ENCODE results near the gene TICRR.

GRCh38 chr15:89653578-89653977 lies 78.3 kb downstream of the TICRR start:
- no peak for TF ChIP-seq SP1 (IDR thresholded peaks at IDR 0.05)
- TF ChIP-seq LEF1 (IDR thresholded peaks at IDR 0.05; ENCODE audit: borderline replicate concordance), result no peak
- TF ChIP-seq ZNF384 (IDR thresholded peaks at IDR 0.05), result no peak
- TF ChIP-seq SUZ12 (IDR thresholded peaks at IDR 0.05), result no peak
- TF ChIP-seq HDGF (IDR thresholded peaks at IDR 0.05; ENCODE audit: borderline replicate concordance), result no peak
- TF ChIP-seq, protein P1, sequence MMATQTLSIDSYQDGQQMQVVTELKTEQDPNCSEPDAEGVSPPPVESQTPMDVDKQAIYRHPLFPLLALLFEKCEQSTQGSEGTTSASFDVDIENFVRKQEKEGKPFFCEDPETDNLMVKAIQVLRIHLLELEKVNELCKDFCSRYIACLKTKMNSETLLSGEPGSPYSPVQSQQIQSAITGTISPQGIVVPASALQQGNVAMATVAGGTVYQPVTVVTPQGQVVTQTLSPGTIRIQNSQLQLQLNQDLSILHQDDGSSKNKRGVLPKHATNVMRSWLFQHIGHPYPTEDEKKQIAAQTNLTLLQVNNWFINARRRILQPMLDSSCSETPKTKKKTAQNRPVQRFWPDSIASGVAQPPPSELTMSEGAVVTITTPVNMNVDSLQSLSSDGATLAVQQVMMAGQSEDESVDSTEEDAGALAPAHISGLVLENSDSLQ (IDR thresholded peaks at IDR 0.05), result no peak
- TF ChIP-seq FOXM1 (IDR thresholded peaks at IDR 0.05; ENCODE audit: borderline replicate concordance), result no peak
